OCI-LY3 (cell line): Measurements from ENCODE around the gene GRAMD1B.

Source experiments
- CTCF ChIP-seq: fragments of 200-600, 300-600 bp; sonication (generic); IDR thresholded peaks from 2 replicates; pipeline ENCODE4 v1.5.1; 2014; ENCODE audit warnings: antibody characterized with exemption, low read length, low read depth
- EZH2phosphoT487 ChIP-seq: fragments of 200-600 bp; shearing (Covaris generic); IDR thresholded peaks from 2 replicates; pipeline ENCODE4 v1.6.1; 2018; ENCODE audit warnings: antibody characterized with exemption, mixed run types, low read depth

GRCh38 chr11:123590296-123590912, 160.3 kb downstream of the GRAMD1B start:
- TF ChIP-seq CTCF (no peak), EZH2phosphoT487 (no peak)
